Neural cell (in vitro differentiated cells): ENCODE measurements around the gene SYT1. TPM values are rescaled to one million over a fixed set of nuclear protein-coding genes. Genes with fewer than 3 reads are reported as not detected.

Experiments used
- H2AFZ ChIP-seq: fragments of 200-600, 300-800 bp; sonication (generic), shearing (Covaris generic); 2 replicates; pipeline ENCODE4 v1.6.0; 2014; ENCODE audit warnings: low read depth, mild to moderate bottlenecking, antibody characterized with exemption, low read length, moderate library complexity
- H3F3A ChIP-seq: fragments of 200-600 bp; shearing (Covaris generic); 2 replicates; pipeline ENCODE4 v1.6.1; 2016; ENCODE audit warnings: mild to moderate bottlenecking, moderate library complexity, mixed read lengths, antibody characterized with exemption, low read length; ENCODE audit not compliant: insufficient read depth, poor library complexity, severe bottlenecking
- H3K27ac ChIP-seq: fragments of 200-600, 300-800 bp; sonication (generic), shearing (Covaris generic); 2 replicates; pipeline ENCODE4 v1.5.1; 2014; ENCODE audit warnings: mild to moderate bottlenecking, low read length, moderate library complexity
- H3K27me3 ChIP-seq: fragments of 300-800, 200-600 bp; sonication (generic), shearing (Covaris generic); 2 replicates; pipeline ENCODE4 v1.6.0; 2014; ENCODE audit warnings: mild to moderate bottlenecking, low read depth, low read length, moderate library complexity; ENCODE audit not compliant: insufficient read depth
- H3K36me3 ChIP-seq: fragments of 300-800, 200-600 bp; sonication (generic), shearing (Covaris generic); 2 replicates; pipeline ENCODE4 v1.5.1; 2014; ENCODE audit warnings: mild to moderate bottlenecking, antibody characterized with exemption, low read length, moderate library complexity; ENCODE audit not compliant: insufficient read depth
- H3K4me2 ChIP-seq: fragments of 300-800, 200-600 bp; sonication (generic), shearing (Covaris generic); 2 replicates; pipeline ENCODE4 v1.6.0; 2014; ENCODE audit warnings: mild to moderate bottlenecking, low read length
- H3K4me3 ChIP-seq: fragments of 300-800, 200-600 bp; sonication (generic), shearing (Covaris generic); 2 replicates; pipeline ENCODE4 v1.5.1; 2014; ENCODE audit warnings: mild to moderate bottlenecking, low read length, moderate library complexity
- H3K79me2 ChIP-seq: fragments of 200-600 bp; shearing (Covaris generic); replicated peaks from 2 replicates; pipeline ENCODE4 v1.6.0; 2014; ENCODE audit warnings: mild to moderate bottlenecking, low read length, moderate library complexity; ENCODE audit not compliant: insufficient read depth
- H3K9ac ChIP-seq: fragments of 300-800, 200-600 bp; sonication (generic), shearing (Covaris generic); 2 replicates; pipeline ENCODE4 v1.6.1; 2016; ENCODE audit warnings: mild to moderate bottlenecking, low read length, mixed read lengths
- H3K9me2 ChIP-seq: fragments of 200-600 bp; shearing (Covaris generic); 2 replicates; pipeline ENCODE4 v1.6.1; 2016; ENCODE audit warnings: mild to moderate bottlenecking, low read length, mixed read lengths; ENCODE audit not compliant: insufficient read depth
- H3K9me3 ChIP-seq: fragments of 200-600, 300-800 bp; sonication (generic), shearing (Covaris generic); 2 replicates; pipeline ENCODE4 v1.6.1; 2016; ENCODE audit warnings: mild to moderate bottlenecking, mixed run types, low read length, moderate library complexity, mixed read lengths
- H4K20me1 ChIP-seq: fragments of 200-600 bp; shearing (Covaris generic); 2 replicates; pipeline ENCODE4 v1.6.1; 2016; ENCODE audit warnings: mild to moderate bottlenecking, mixed run types; ENCODE audit not compliant: insufficient read depth
- EP300 ChIP-seq: fragments of 450-650 bp; conservative IDR thresholded peaks from 2 replicates; pipeline ENCODE4 v1.6.1; 2014; ENCODE audit warnings: antibody characterized with exemption, mild to moderate bottlenecking, moderate library complexity; ENCODE audit not compliant: poor library complexity, severe bottlenecking
- EZH2 ChIP-seq: fragments of 200-600, 300-800 bp; shearing (Covaris generic), sonication (generic); IDR thresholded peaks from 2 replicates; pipeline ENCODE4 v1.6.1; 2014; ENCODE audit warnings: antibody characterized with exemption, low read length, borderline replicate concordance, mild to moderate bottlenecking; ENCODE audit not compliant: insufficient read depth, poor library complexity, severe bottlenecking
- MXI1 ChIP-seq: fragments of 450-650 bp; conservative IDR thresholded peaks from 2 replicates; pipeline ENCODE4 v1.6.1; 2014; ENCODE audit warnings: antibody characterized with exemption, mild to moderate bottlenecking; ENCODE audit not compliant: poor library complexity, severe bottlenecking
- POLR2AphosphoS5 ChIP-seq: IDR thresholded peaks from 2 replicates; pipeline ENCODE4 v1.6.1; 2012
- RAD21 ChIP-seq: fragments of 450-650 bp; conservative IDR thresholded peaks from 2 replicates; pipeline ENCODE4 v1.6.1; 2014; ENCODE audit warnings: antibody characterized with exemption, mild to moderate bottlenecking, moderate library complexity
- SMC3 ChIP-seq: fragments of 450-650 bp; conservative IDR thresholded peaks from 2 replicates; pipeline ENCODE4 v1.6.1; 2014; ENCODE audit warnings: antibody characterized with exemption, mild to moderate bottlenecking, moderate library complexity; ENCODE audit not compliant: poor library complexity
- TAF1 ChIP-seq: IDR thresholded peaks from 2 replicates; pipeline ENCODE4 v1.6.1; 2012; ENCODE audit warnings: low read depth
- polyA plus RNA-seq: library from polyadenylated mRNA; depleted of rRNA; stranded (reverse); fragments of >200 nt; gene quantifications from 2 replicates; pipeline ENCODE4 v1.2.3, GENCODE V29; 2014
- TF ChIP-seq, protein P1 (sequence below): fragments of 450-650 bp; IDR thresholded peaks from 2 replicates; pipeline ENCODE4 v1.5.1; 2014; ENCODE audit warnings: antibody characterized with exemption, mild to moderate bottlenecking, moderate library complexity; ENCODE audit not compliant: poor library complexity, severe bottlenecking
- TF ChIP-seq, protein P2 (sequence below): IDR thresholded peaks from 2 replicates; pipeline ENCODE4 v1.6.1; 2012; ENCODE audit warnings: borderline replicate concordance

The SYT1 gene
- polyA plus RNA-seq, 1 donor from 2014 or later, result 103 TPM

DNA sequence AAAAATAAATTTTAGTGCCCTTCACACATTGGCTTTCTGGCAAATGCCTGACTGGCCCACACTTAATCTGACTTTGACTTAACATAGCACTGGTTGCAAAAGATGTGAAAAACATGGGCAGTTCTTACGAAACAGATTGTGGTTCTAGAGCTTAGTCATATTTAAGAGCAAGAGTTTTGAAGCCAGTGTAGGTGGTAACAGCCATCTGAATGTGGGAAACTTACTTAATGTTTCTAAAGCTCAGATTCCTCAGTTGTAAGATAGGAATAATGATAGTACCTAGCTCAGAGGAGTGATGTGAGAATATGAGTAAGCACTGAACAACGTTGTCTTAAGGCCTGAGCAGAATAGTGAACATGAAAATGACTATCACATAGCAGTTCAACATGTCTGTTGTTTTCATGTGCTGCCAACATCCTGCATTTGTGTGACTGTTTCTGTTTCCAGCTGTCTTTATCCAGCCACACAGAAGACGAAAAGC is 262.7 kb downstream of the SYT1 start:
- Histone ChIP-seq H3K27me3 (no peaks in the 10 kb centered on the region), H3K4me2 (no peak overlapping the region), H3K79me2 (no peaks in the 10 kb centered on the region), H2AFZ (no peak overlapping the region), H3K9me2 (no peaks in the 10 kb centered on the region), H3K36me3 (no peaks in the 10 kb centered on the region), H3K4me3 (no peak overlapping the region), H3K27ac (no peak overlapping the region), H4K20me1 (no peaks in the 10 kb centered on the region), H3K9me3 (no peaks in the 10 kb centered on the region), H3K9ac (no peak overlapping the region), H3F3A (no peaks in the 10 kb centered on the region)
- no peak for TF ChIP-seq SMC3
- TF ChIP-seq POLR2AphosphoS5, result no peak
- no peak for TF ChIP-seq EP300
- TF ChIP-seq TAF1, result no peak
- TF ChIP-seq, protein P1, sequence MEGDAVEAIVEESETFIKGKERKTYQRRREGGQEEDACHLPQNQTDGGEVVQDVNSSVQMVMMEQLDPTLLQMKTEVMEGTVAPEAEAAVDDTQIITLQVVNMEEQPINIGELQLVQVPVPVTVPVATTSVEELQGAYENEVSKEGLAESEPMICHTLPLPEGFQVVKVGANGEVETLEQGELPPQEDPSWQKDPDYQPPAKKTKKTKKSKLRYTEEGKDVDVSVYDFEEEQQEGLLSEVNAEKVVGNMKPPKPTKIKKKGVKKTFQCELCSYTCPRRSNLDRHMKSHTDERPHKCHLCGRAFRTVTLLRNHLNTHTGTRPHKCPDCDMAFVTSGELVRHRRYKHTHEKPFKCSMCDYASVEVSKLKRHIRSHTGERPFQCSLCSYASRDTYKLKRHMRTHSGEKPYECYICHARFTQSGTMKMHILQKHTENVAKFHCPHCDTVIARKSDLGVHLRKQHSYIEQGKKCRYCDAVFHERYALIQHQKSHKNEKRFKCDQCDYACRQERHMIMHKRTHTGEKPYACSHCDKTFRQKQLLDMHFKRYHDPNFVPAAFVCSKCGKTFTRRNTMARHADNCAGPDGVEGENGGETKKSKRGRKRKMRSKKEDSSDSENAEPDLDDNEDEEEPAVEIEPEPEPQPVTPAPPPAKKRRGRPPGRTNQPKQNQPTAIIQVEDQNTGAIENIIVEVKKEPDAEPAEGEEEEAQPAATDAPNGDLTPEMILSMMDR, result no peak
- TF ChIP-seq EZH2, result no peak
- TF ChIP-seq RAD21, result no peak
- no peak for TF ChIP-seq MXI1

DNA sequence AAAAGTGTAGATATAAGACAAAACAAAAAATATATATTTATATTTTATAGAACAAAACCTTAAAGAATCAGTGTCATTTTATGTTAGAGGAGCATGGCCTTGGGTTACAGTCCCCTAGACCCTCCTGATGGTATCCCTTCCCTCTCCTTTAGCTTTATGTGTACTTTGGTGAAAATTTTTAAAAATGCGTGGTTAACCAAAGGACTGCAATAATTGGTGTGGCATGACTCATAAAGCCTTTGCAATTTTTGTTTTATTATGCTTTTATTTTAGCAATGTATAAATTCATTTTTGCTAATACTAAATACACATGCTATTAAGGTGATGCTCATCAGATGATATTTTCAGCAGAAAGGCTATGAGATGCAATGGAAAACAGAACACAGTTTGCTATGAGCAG is 264.4 kb downstream of the SYT1 start:
- no peak overlapping the region for H3K4me3 ChIP-seq

More for the DNA sequence above, 264.4 kb downstream of the SYT1 start:
- H3K36me3 ChIP-seq, result no peaks in the 10 kb centered on the region
- TF ChIP-seq, protein P1, result no peak
- TF ChIP-seq MXI1 (no peak), EZH2 (no peak), RAD21 (no peak), POLR2AphosphoS5 (no peak), TAF1 (no peak), EP300 (no peak), SMC3 (no peak)
- TF ChIP-seq, protein P2, sequence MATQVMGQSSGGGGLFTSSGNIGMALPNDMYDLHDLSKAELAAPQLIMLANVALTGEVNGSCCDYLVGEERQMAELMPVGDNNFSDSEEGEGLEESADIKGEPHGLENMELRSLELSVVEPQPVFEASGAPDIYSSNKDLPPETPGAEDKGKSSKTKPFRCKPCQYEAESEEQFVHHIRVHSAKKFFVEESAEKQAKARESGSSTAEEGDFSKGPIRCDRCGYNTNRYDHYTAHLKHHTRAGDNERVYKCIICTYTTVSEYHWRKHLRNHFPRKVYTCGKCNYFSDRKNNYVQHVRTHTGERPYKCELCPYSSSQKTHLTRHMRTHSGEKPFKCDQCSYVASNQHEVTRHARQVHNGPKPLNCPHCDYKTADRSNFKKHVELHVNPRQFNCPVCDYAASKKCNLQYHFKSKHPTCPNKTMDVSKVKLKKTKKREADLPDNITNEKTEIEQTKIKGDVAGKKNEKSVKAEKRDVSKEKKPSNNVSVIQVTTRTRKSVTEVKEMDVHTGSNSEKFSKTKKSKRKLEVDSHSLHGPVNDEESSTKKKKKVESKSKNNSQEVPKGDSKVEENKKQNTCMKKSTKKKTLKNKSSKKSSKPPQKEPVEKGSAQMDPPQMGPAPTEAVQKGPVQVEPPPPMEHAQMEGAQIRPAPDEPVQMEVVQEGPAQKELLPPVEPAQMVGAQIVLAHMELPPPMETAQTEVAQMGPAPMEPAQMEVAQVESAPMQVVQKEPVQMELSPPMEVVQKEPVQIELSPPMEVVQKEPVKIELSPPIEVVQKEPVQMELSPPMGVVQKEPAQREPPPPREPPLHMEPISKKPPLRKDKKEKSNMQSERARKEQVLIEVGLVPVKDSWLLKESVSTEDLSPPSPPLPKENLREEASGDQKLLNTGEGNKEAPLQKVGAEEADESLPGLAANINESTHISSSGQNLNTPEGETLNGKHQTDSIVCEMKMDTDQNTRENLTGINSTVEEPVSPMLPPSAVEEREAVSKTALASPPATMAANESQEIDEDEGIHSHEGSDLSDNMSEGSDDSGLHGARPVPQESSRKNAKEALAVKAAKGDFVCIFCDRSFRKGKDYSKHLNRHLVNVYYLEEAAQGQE, result no peak
- H2AFZ ChIP-seq, result no peak overlapping the region
- H3K79me2 ChIP-seq, result no peaks in the 10 kb centered on the region
- H3K4me2 ChIP-seq, result no peak overlapping the region
- no peak overlapping the region for H3K9ac ChIP-seq
- H4K20me1 ChIP-seq, result no peaks in the 10 kb centered on the region
- no peak overlapping the region for H3K27ac ChIP-seq
- H3K9me3 ChIP-seq, result no peaks in the 10 kb centered on the region
- no peaks in the 10 kb centered on the region for H3F3A ChIP-seq
- H3K9me2 ChIP-seq, result no peaks in the 10 kb centered on the region
- no peaks in the 10 kb centered on the region for H3K27me3 ChIP-seq
